GM23338 (cell line): Measurements from ENCODE around the gene RPL21. TPM values are rescaled to one million over a fixed set of nuclear protein-coding genes. Genes with fewer than 3 reads are reported as not detected.

Source experiments
- ATAC-seq: fragments of 200-7000 bp; cut with Tn5 transposase; 3 replicates; pipeline ENCODE4 v1.9.1; 2020
- DNase-seq: peaks from one replicate; pipeline ENCODE4 v3.0.0-alpha.2; 2015; ENCODE audit warnings: low spot score
- H2AFZ ChIP-seq: fragments of 200-600 bp; sonication (generic); 2 replicates; pipeline ENCODE4 v1.8.0; 2016; ENCODE audit warnings: antibody characterized with exemption, mild to moderate bottlenecking, moderate library complexity
- H3F3A ChIP-seq: fragments of 200-600 bp; sonication (generic); replicated peaks from 2 replicates; pipeline ENCODE4 v1.8.0; 2017; ENCODE audit warnings: antibody characterized with exemption, mixed run types, low read depth
- H3K27ac ChIP-seq: fragments of 200-600 bp; sonication (generic); 2 replicates; pipeline ENCODE4 v1.6.1; 2016; ENCODE audit warnings: low read depth
- H3K27me3 ChIP-seq: fragments of 200-600 bp; sonication (generic); 2 replicates; pipeline ENCODE4 v1.8.0; 2016; ENCODE audit warnings: mild to moderate bottlenecking, mixed run types, moderate library complexity; ENCODE audit not compliant: insufficient read depth
- H3K36me3 ChIP-seq: fragments of 200-600 bp; sonication (generic); 2 replicates; pipeline ENCODE4 v1.8.0; 2016; ENCODE audit warnings: mild to moderate bottlenecking; ENCODE audit not compliant: insufficient read depth
- H3K4me1 ChIP-seq: fragments of 200-600 bp; sonication (generic); 2 replicates; pipeline ENCODE4 v1.8.0; 2016; ENCODE audit warnings: mild to moderate bottlenecking, moderate library complexity; ENCODE audit not compliant: insufficient read depth
- H3K4me2 ChIP-seq: fragments of 200-600 bp; sonication (generic); 2 replicates; pipeline ENCODE4 v1.7.1; 2017; ENCODE audit warnings: mixed run types
- H3K4me3 ChIP-seq: fragments of 200-600 bp; sonication (generic); 2 replicates; pipeline ENCODE4 v1.6.1; 2016; ENCODE audit warnings: mixed run types
- H3K79me2 ChIP-seq: fragments of 200-600 bp; sonication (generic); replicated peaks from 2 replicates; pipeline ENCODE4 v1.8.0; 2017; ENCODE audit warnings: mild to moderate bottlenecking; ENCODE audit not compliant: insufficient read depth
- H3K9me2 ChIP-seq: fragments of 200-600 bp; sonication (generic); 2 replicates; pipeline ENCODE4 v1.8.0; 2017; ENCODE audit not compliant: insufficient read depth
- H4K20me1 ChIP-seq: fragments of 200-600 bp; sonication (generic); replicated peaks from 2 replicates; pipeline ENCODE4 v1.8.0; 2017; ENCODE audit warnings: mild to moderate bottlenecking; ENCODE audit not compliant: insufficient read depth
- H3K27ac Mint-ChIP-seq: 2 replicates; pipeline ENCODE4 v1.8.0; 2020; ENCODE audit warnings: inconsistent platforms, mild to moderate bottlenecking, moderate library complexity, mixed read lengths
- H3K27me3 Mint-ChIP-seq: 3 replicates; pipeline ENCODE4 v1.8.0; 2022; ENCODE audit warnings: low read depth, mild to moderate bottlenecking, moderate library complexity, mixed read lengths, inconsistent platforms; ENCODE audit not compliant: insufficient read depth, poor library complexity
- H3K36me3 Mint-ChIP-seq: 3 replicates; pipeline ENCODE4 v1.8.0; 2021; ENCODE audit warnings: low read depth, mild to moderate bottlenecking, inconsistent platforms, moderate library complexity, mixed read lengths
- H3K4me1 Mint-ChIP-seq: 3 replicates; pipeline ENCODE4 v1.8.0; 2020; ENCODE audit warnings: mild to moderate bottlenecking, inconsistent platforms, mixed read lengths
- H3K4me3 Mint-ChIP-seq: 3 replicates; pipeline ENCODE4 v1.8.0; 2021; ENCODE audit warnings: moderate library complexity, mild to moderate bottlenecking, inconsistent platforms, mixed read lengths
- H3K9me3 Mint-ChIP-seq: 3 replicates; pipeline ENCODE4 v1.8.0; 2020; ENCODE audit warnings: moderate library complexity, mild to moderate bottlenecking, inconsistent platforms, mixed read lengths
- CREB1 ChIP-seq: fragments of 250-450 bp; sonication (Bioruptor Pico); IDR thresholded peaks from 2 replicates; pipeline ENCODE4 v1.5.0; 2020; ENCODE audit warnings: low read depth, mild to moderate bottlenecking, moderate library complexity
- EZH2phosphoT487 ChIP-seq: fragments of 200-600 bp; sonication (generic); IDR thresholded peaks from one replicate; pipeline ENCODE4 v1.8.1; 2018; ENCODE audit warnings: antibody characterized with exemption; ENCODE audit not compliant: unreplicated experiment
- JUNB ChIP-seq: IDR thresholded peaks from one replicate; pipeline ENCODE4 v1.6.1; 2016; ENCODE audit warnings: antibody characterized with exemption; ENCODE audit not compliant: unreplicated experiment
- POLR2AphosphoS5 ChIP-seq: IDR thresholded peaks from 2 replicates; pipeline ENCODE4 v1.6.1; 2016; ENCODE audit warnings: antibody characterized with exemption, low read depth
- ZNF114 ChIP-seq: fragments of 250-450 bp; sonication (Bioruptor Pico); IDR thresholded peaks from 2 replicates; pipeline ENCODE4 v1.5.0; 2020; ENCODE audit warnings: mild to moderate bottlenecking, moderate library complexity
- polyA plus RNA-seq: library from polyadenylated mRNA; unstranded; fragments of >200 nt; fragmentation: Nextera tagmentation; extraction: Ambion mirVana; gene quantifications from 2 replicates; pipeline ENCODE4 v1.2.1, GENCODE V29; 2016
- total RNA-seq: library from RNA; depleted of rRNA; stranded (reverse); fragments of >200 nt; shearing (Covaris generic); gene quantifications from 2 replicates; pipeline ENCODE4 v1.2.3, GENCODE V29; 2014
- TF ChIP-seq, protein P1 (sequence below), 2 experiments: fragments of 200-600 bp in 1 of 2; sonication (generic) in 1 of 2; conservative IDR thresholded peaks; 2 replicates each; pipeline versions ENCODE4 v1.5.1 to v1.6.1; 2016 to 2017; ENCODE audit warnings: antibody characterized with exemption in 2 of 2, low read depth in 2 of 2, mild to moderate bottlenecking in 2 of 2, moderate library complexity in 1 of 2
- TF ChIP-seq, protein P2 (sequence below): IDR thresholded peaks from 2 replicates; pipeline ENCODE4 v1.6.1; 2016; ENCODE audit warnings: antibody characterized with exemption
- TF ChIP-seq, protein P3 (sequence below): fragments of 250-450 bp; sonication (Bioruptor Pico); IDR thresholded peaks from 2 replicates; pipeline ENCODE4 v1.5.0; 2020; ENCODE audit warnings: mild to moderate bottlenecking, moderate library complexity
- TF ChIP-seq, protein P4 (sequence below): IDR thresholded peaks from one replicate; pipeline ENCODE4 v1.6.1; 2018; ENCODE audit warnings: antibody characterized with exemption; ENCODE audit not compliant: unreplicated experiment

RPL21 gene
- total and polyA plus RNA-seq, 2 experiments from 2014 or later = 1,037 to 1,343 TPM

- TF ChIP-seq POLR2AphosphoS5 = no peak
- no peak for TF ChIP-seq EZH2phosphoT487
- no peak for TF ChIP-seq ZNF114 (CRISPR knock-in tag)
- no peak for TF ChIP-seq JUNB
- TF ChIP-seq, protein P1, sequence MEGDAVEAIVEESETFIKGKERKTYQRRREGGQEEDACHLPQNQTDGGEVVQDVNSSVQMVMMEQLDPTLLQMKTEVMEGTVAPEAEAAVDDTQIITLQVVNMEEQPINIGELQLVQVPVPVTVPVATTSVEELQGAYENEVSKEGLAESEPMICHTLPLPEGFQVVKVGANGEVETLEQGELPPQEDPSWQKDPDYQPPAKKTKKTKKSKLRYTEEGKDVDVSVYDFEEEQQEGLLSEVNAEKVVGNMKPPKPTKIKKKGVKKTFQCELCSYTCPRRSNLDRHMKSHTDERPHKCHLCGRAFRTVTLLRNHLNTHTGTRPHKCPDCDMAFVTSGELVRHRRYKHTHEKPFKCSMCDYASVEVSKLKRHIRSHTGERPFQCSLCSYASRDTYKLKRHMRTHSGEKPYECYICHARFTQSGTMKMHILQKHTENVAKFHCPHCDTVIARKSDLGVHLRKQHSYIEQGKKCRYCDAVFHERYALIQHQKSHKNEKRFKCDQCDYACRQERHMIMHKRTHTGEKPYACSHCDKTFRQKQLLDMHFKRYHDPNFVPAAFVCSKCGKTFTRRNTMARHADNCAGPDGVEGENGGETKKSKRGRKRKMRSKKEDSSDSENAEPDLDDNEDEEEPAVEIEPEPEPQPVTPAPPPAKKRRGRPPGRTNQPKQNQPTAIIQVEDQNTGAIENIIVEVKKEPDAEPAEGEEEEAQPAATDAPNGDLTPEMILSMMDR (conservative IDR thresholded peaks at IDR 0.05; ENCODE audit: low read depth in 2 of 2) = no peak
- TF ChIP-seq, protein P2, sequence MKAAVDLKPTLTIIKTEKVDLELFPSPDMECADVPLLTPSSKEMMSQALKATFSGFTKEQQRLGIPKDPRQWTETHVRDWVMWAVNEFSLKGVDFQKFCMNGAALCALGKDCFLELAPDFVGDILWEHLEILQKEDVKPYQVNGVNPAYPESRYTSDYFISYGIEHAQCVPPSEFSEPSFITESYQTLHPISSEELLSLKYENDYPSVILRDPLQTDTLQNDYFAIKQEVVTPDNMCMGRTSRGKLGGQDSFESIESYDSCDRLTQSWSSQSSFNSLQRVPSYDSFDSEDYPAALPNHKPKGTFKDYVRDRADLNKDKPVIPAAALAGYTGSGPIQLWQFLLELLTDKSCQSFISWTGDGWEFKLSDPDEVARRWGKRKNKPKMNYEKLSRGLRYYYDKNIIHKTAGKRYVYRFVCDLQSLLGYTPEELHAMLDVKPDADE = no peak
- TF ChIP-seq, protein P3, sequence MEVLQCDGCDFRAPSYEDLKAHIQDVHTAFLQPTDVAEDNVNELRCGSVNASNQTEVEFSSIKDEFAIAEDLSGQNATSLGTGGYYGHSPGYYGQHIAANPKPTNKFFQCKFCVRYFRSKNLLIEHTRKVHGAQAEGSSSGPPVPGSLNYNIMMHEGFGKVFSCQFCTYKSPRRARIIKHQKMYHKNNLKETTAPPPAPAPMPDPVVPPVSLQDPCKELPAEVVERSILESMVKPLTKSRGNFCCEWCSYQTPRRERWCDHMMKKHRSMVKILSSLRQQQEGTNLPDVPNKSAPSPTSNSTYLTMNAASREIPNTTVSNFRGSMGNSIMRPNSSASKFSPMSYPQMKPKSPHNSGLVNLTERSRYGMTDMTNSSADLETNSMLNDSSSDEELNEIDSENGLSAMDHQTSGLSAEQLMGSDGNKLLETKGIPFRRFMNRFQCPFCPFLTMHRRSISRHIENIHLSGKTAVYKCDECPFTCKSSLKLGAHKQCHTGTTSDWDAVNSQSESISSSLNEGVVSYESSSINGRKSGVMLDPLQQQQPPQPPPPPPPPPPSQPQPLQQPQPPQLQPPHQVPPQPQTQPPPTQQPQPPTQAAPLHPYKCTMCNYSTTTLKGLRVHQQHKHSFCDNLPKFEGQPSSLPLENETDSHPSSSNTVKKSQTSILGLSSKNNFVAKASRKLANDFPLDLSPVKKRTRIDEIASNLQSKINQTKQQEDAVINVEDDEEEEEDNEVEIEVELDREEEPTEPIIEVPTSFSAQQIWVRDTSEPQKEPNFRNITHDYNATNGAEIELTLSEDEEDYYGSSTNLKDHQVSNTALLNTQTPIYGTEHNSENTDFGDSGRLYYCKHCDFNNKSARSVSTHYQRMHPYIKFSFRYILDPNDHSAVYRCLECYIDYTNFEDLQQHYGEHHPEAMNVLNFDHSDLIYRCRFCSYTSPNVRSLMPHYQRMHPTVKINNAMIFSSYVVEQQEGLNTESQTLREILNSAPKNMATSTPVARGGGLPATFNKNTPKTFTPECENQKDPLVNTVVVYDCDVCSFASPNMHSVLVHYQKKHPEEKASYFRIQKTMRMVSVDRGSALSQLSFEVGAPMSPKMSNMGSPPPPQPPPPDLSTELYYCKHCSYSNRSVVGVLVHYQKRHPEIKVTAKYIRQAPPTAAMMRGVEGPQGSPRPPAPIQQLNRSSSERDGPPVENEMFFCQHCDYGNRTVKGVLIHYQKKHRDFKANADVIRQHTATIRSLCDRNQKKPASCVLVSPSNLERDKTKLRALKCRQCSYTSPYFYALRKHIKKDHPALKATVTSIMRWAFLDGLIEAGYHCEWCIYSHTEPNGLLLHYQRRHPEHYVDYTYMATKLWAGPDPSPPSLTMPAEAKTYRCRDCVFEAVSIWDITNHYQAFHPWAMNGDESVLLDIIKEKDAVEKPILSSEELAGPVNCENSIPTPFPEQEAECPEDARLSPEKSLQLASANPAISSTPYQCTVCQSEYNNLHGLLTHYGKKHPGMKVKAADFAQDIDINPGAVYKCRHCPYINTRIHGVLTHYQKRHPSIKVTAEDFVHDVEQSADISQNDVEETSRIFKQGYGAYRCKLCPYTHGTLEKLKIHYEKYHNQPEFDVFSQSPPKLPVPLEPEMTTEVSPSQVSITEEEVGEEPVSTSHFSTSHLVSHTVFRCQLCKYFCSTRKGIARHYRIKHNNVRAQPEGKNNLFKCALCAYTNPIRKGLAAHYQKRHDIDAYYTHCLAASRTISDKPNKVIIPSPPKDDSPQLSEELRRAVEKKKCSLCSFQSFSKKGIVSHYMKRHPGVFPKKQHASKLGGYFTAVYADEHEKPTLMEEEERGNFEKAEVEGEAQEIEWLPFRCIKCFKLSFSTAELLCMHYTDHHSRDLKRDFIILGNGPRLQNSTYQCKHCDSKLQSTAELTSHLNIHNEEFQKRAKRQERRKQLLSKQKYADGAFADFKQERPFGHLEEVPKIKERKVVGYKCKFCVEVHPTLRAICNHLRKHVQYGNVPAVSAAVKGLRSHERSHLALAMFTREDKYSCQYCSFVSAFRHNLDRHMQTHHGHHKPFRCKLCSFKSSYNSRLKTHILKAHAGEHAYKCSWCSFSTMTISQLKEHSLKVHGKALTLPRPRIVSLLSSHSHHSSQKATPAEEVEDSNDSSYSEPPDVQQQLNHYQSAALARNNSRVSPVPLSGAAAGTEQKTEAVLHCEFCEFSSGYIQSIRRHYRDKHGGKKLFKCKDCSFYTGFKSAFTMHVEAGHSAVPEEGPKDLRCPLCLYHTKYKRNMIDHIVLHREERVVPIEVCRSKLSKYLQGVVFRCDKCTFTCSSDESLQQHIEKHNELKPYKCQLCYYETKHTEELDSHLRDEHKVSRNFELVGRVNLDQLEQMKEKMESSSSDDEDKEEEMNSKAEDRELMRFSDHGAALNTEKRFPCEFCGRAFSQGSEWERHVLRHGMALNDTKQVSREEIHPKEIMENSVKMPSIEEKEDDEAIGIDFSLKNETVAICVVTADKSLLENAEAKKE (CRISPR knock-in tag) = no peak
- TF ChIP-seq CREB1 = no peak
- TF ChIP-seq, protein P4, sequence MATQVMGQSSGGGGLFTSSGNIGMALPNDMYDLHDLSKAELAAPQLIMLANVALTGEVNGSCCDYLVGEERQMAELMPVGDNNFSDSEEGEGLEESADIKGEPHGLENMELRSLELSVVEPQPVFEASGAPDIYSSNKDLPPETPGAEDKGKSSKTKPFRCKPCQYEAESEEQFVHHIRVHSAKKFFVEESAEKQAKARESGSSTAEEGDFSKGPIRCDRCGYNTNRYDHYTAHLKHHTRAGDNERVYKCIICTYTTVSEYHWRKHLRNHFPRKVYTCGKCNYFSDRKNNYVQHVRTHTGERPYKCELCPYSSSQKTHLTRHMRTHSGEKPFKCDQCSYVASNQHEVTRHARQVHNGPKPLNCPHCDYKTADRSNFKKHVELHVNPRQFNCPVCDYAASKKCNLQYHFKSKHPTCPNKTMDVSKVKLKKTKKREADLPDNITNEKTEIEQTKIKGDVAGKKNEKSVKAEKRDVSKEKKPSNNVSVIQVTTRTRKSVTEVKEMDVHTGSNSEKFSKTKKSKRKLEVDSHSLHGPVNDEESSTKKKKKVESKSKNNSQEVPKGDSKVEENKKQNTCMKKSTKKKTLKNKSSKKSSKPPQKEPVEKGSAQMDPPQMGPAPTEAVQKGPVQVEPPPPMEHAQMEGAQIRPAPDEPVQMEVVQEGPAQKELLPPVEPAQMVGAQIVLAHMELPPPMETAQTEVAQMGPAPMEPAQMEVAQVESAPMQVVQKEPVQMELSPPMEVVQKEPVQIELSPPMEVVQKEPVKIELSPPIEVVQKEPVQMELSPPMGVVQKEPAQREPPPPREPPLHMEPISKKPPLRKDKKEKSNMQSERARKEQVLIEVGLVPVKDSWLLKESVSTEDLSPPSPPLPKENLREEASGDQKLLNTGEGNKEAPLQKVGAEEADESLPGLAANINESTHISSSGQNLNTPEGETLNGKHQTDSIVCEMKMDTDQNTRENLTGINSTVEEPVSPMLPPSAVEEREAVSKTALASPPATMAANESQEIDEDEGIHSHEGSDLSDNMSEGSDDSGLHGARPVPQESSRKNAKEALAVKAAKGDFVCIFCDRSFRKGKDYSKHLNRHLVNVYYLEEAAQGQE = no peak
- no peaks in the 10 kb centered on the region for H3K4me1 Mint-ChIP-seq
- H3K9me2 ChIP-seq = no peaks in the 10 kb centered on the region
- H3K4me1 ChIP-seq = no peaks in the 10 kb centered on the region
- no peaks in the 10 kb centered on the region for H3K36me3 Mint-ChIP-seq
- peaks cover 6% of the 10 kb centered on the region for H3K27me3 Mint-ChIP-seq
- H3K4me3 Mint-ChIP-seq = no peak overlapping the region
- no peaks in the 10 kb centered on the region for H4K20me1 ChIP-seq
- H3K27ac ChIP-seq = no peak overlapping the region
- no peak overlapping the region for H3K4me3 ChIP-seq
- no peak for DNase-seq
- no peak overlapping the region for H2AFZ ChIP-seq
- no peaks in the 10 kb centered on the region for H3K27me3 ChIP-seq
- no peaks in the 10 kb centered on the region for H3K79me2 ChIP-seq
- no peaks in the 10 kb centered on the region for H3F3A ChIP-seq
- H3K27ac Mint-ChIP-seq = no peak overlapping the region
- peaks cover 2% of the 10 kb centered on the region; the same call in 2 of the 3 replicates for H3K9me3 Mint-ChIP-seq
- no peaks in the 10 kb centered on the region for H3K36me3 ChIP-seq
- H3K4me2 ChIP-seq = no peak overlapping the region
- no peak for ATAC-seq
Measured at GRCh38 chr13:27302643-27303262, 51.4 kb downstream of the RPL21 start.
